Smooth muscle cell of the pulmonary artery (primary cell): ENCODE results near the gene SERPINB5. TPM values are rescaled to one million over a fixed set of nuclear protein-coding genes. Genes with fewer than 3 reads are reported as not detected.

Source experiments
- total RNA-seq: library from RNA; depleted of rRNA; stranded (reverse); fragments of >200 nt; gene quantifications from 2 replicates; pipeline ENCODE4 v1.2.3, GENCODE V29; 2014

The SERPINB5 gene, protein sequence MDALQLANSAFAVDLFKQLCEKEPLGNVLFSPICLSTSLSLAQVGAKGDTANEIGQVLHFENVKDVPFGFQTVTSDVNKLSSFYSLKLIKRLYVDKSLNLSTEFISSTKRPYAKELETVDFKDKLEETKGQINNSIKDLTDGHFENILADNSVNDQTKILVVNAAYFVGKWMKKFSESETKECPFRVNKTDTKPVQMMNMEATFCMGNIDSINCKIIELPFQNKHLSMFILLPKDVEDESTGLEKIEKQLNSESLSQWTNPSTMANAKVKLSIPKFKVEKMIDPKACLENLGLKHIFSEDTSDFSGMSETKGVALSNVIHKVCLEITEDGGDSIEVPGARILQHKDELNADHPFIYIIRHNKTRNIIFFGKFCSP
- 0.07 TPM in 1 of 2 replicates, not detected in the other for total RNA-seq

DNA sequence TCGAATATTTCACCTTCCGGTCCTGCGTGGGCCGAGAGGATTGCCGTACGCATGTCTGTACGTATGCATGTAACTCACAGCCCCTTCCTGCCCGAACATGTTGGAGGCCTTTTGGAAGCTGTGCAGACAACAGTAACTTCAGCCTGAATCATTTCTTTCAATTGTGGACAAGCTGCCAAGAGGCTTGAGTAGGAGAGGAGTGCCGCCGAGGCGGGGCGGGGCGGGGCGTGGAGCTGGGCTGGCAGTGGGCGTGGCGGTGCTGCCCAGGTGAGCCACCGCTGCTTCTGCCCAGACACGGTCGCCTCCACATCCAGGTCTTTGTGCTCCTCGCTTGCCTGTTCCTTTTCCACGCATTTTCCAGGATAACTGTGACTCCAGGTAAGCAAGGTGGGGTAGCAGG, at the start of gene SERPINB5:
TSS of gene SERPINB5 (plus strand) at position 291 of the 400 bp plus-strand sequence. CDS start 7,471 bp downstream, outside the sequence.

DNA sequence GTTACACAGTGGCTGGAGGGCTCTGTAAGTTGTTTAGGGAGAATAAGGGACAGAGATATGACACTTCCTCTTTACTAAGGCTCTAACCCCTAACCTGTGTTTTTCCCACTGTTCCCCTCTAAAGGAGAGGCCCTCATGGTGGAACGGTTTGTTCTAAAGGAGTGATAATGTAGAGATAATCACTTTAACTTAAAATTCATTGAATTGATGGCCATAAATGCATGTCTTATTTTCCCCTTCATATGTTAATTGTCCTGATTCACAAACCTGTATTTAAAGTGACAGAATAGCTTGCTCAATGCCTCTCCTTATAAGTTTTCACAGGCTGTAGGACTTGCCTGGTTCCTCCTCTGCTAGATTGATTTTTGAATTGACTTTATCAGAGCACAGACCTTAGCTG, 65.3 kb downstream of the SERPINB5 start, which contains the start of gene SERPINB12:
TSS of gene SERPINB12 (plus strand) at position 301 of the 400 bp plus-strand sequence. CDS start 13,791 bp downstream, outside the sequence.

Other genes starting within 250 kb of the SERPINB5 start
- 0.92 and 3.1 TPM in 2 replicates for gene BCL2, start 157.2 kb upstream of the SERPINB5 start, total RNA-seq
- 48.3 and 64.0 TPM in 2 replicates for gene KDSR, start 109.8 kb upstream of the SERPINB5 start, total RNA-seq
- 38.7 and 48.4 TPM in 2 replicates for gene VPS4B, start 54.5 kb upstream of the SERPINB5 start, total RNA-seq
- gene SERPINB12, start 65.4 kb downstream of the SERPINB5 start, total RNA-seq = not detected in 2 replicates
- gene SERPINB13, start 110.4 kb downstream of the SERPINB5 start, total RNA-seq = not detected in 2 replicates
- gene SERPINB4, start 167.3 kb downstream of the SERPINB5 start, total RNA-seq = not detected in 2 replicates
- gene SERPINB3, start 184.9 kb downstream of the SERPINB5 start, total RNA-seq = 0.07 TPM in 1 of 2 replicates, not detected in the other
- not detected in 2 replicates for gene SERPINB11, start 226.0 kb downstream of the SERPINB5 start, total RNA-seq